ENCODE results near the gene NKAPD1. TPM values are rescaled to one million over a fixed set of nuclear protein-coding genes. Genes with fewer than 3 reads are reported as not detected.
A peak's percentile ranks its signal among the peaks of the same experiment; 100 is the strongest.
"Not testable (repeated sequence)": the region's sequence is repeated elsewhere in the genome, so short reads cannot be mapped to it uniquely, and the experiment has no call there.

Gene NKAPD1
- total and polyA plus RNA-seq, 2 donors: 23.3 to 27.0 TPM

DNA sequence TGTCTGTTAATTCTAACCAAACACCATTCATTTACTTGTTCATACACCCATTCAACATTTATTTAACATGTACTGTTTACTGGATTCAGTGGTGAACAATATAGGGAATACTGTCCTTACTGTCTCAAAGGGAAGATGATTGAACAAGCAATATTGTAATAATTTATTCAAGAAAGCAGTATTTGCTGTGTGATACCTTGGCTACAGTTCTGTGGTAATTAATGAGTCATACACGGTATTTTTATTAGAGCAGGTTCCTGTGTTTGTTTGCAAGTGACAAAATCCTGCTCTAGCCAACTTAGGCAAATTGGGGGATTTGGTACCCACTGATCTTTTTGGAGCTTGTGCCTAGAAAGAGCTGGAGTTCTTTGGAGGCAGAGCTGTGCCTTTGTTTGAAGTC is 16.0 kb upstream of the NKAPD1 start:
- H3K4me1 ChIP-seq (ENCODE audit: control insufficient read depth in 2 of 2, insufficient read depth in 2 of 2, low read length in 2 of 2): no peaks in the 10 kb centered on the region
- DNase-seq (ENCODE audit: low read depth in 6 of 9, low spot score in 9 of 9): no peak
- no peak overlapping the region for H3K4me3 ChIP-seq (ENCODE audit: low read length in 2 of 2)
- H3K36me3 ChIP-seq (ENCODE audit: control insufficient read depth in 2 of 2, insufficient read depth in 2 of 2, low read length in 1 of 2): peaks cover 19 to 43% of the 10 kb centered on the region in 2 donors
- no peaks in the 10 kb centered on the region for H3K27me3 ChIP-seq (ENCODE audit: control insufficient read depth in 2 of 2, insufficient read depth in 1 of 2, low read length in 1 of 2)
- WGBS: 93% methylated on average over 1 of the region's 1 CpG
- H3K27ac ChIP-seq (ENCODE audit: low read depth in 1 of 2, low read length in 1 of 2): no peak overlapping the region
- H3K9me3 ChIP-seq (ENCODE audit: control insufficient read depth in 2 of 2, insufficient read depth in 1 of 2, low read length in 1 of 2): no peaks in the 10 kb centered on the region

DNA sequence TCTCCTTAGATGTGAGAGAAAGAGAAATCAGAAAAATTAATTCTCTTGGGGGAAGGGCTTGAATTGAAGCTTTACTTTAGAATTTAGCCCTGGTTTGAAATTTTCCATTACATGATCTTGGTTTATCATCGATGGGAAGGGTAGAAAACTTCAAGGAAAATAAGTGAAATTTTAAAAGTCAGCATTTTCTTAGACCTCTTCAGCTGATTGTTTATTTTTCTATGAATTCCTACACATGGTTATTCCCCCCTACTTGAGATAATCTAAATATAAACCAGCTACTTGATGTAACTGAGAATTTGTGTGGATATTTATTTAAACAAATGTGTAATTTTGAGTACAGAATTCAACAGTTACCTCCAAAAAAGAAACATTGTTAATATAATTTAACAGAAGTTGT is 11.2 kb upstream of the NKAPD1 start:
- no peaks in the 10 kb centered on the region for H3K4me1 ChIP-seq (ENCODE audit: control insufficient read depth in 2 of 2, insufficient read depth in 2 of 2, low read length in 2 of 2)

GRCh38 chr11:112082729-112083128 is 8.6 kb downstream of the NKAPD1 start:
- no peaks in the 10 kb centered on the region for H3K9me3 ChIP-seq (ENCODE audit: control insufficient read depth in 2 of 2, insufficient read depth in 1 of 2, low read length in 1 of 2)
- 96% methylated on average over 4 of the region's 4 CpGs for WGBS
- no peak overlapping the region for H3K27ac ChIP-seq (ENCODE audit: low read depth in 1 of 2, low read length in 1 of 2)
- no peak for DNase-seq (ENCODE audit: low read depth in 6 of 9, low spot score in 9 of 9)
- peaks cover 26 to 69% of the 10 kb centered on the region in 2 donors for H3K36me3 ChIP-seq (ENCODE audit: control insufficient read depth in 2 of 2, insufficient read depth in 2 of 2, low read length in 1 of 2)
- H3K4me1 ChIP-seq (ENCODE audit: control insufficient read depth in 2 of 2, insufficient read depth in 2 of 2, low read length in 2 of 2): peaks cover 11 to 12% of the 10 kb centered on the region in 2 donors
- no peak overlapping the region for H3K4me3 ChIP-seq (ENCODE audit: low read length in 2 of 2)
- no peaks in the 10 kb centered on the region for H3K27me3 ChIP-seq (ENCODE audit: control insufficient read depth in 2 of 2, insufficient read depth in 1 of 2, low read length in 1 of 2)

More for the DNA sequence above, 11.2 kb upstream of the NKAPD1 start:
- Histone ChIP-seq H3K27ac (ENCODE audit: low read depth in 1 of 2, low read length in 1 of 2) (no peak overlapping the region), H3K36me3 (ENCODE audit: control insufficient read depth in 2 of 2, insufficient read depth in 2 of 2, low read length in 1 of 2) (peaks cover 16 to 28% of the 10 kb centered on the region in 2 donors), H3K9me3 (ENCODE audit: control insufficient read depth in 2 of 2, insufficient read depth in 1 of 2, low read length in 1 of 2) (no peaks in the 10 kb centered on the region), H3K4me3 (ENCODE audit: low read length in 2 of 2) (no peak overlapping the region), H3K27me3 (ENCODE audit: control insufficient read depth in 2 of 2, insufficient read depth in 1 of 2, low read length in 1 of 2) (no peaks in the 10 kb centered on the region)
- DNase-seq (ENCODE audit: low read depth in 6 of 9, low spot score in 9 of 9): no peak
- WGBS: 98% methylated on average over 1 of the region's 1 CpG

DNA sequence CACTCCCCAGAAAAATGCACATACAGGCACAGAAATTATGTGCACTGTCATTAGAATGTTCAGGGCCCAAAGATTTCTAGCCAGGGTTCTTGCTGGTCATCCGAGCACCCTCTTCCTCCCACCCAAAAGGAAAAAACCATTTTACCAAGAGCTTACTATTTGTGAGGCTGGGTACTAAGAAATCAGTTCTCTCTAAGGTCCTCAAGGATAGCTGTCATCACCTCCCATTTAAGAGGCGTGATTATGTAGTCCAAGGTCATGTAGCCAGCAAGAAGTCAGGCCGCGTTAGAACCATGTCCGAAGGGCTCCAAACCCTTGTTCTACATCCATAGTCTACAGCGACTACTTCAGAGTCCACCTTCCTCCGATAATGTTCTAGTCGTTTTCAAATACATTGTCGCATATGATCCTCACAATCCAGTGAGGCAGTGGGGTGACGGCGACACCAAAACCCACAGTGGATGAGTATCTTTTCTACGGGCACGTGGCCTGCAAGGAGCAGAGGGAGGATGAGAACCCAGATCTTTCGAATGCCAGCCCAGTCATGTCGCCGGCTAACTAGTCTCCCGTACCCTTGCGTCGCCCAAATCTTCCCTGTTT is 11.8 kb downstream of the NKAPD1 start:
- H3K36me3 ChIP-seq (ENCODE audit: control insufficient read depth in 2 of 2, insufficient read depth in 2 of 2, low read length in 1 of 2): peaks cover 14 to 69% of the 10 kb centered on the region in 2 donors
- peaks cover 14 to 15% of the 10 kb centered on the region in 2 donors for H3K4me1 ChIP-seq (ENCODE audit: control insufficient read depth in 2 of 2, insufficient read depth in 2 of 2, low read length in 2 of 2)
- WGBS: 10% methylated on average over 19 of the region's 19 CpGs
- DNase-seq (ENCODE audit: low read depth in 6 of 9, low spot score in 9 of 9): peak in 1 of 9 donors; percentile 14
- H3K27ac ChIP-seq (ENCODE audit: low read depth in 1 of 2, low read length in 1 of 2): peak overlapping the region; percentile 81 to 83
- no peaks in the 10 kb centered on the region for H3K9me3 ChIP-seq (ENCODE audit: control insufficient read depth in 2 of 2, insufficient read depth in 1 of 2, low read length in 1 of 2)
- no peaks in the 10 kb centered on the region for H3K27me3 ChIP-seq (ENCODE audit: control insufficient read depth in 2 of 2, insufficient read depth in 1 of 2, low read length in 1 of 2)
- H3K4me3 ChIP-seq (ENCODE audit: low read length in 2 of 2): peak overlapping the region; percentile 95

- Histone ChIP-seq H3K27ac (ENCODE audit: low read depth in 1 of 2, low read length in 1 of 2) (peak within 1 kb of the TSS; percentile 81 to 83), H3K9me3 (ENCODE audit: control insufficient read depth in 2 of 2, insufficient read depth in 1 of 2, low read length in 1 of 2) (no peaks in the 10 kb centered on the region), H3K4me1 (ENCODE audit: control insufficient read depth in 2 of 2, insufficient read depth in 2 of 2, low read length in 2 of 2) (peaks cover 14 to 15% of the 10 kb centered on the region in 2 donors), H3K27me3 (ENCODE audit: control insufficient read depth in 2 of 2, insufficient read depth in 1 of 2, low read length in 1 of 2) (no peaks in the 10 kb centered on the region), H3K4me3 (ENCODE audit: low read length in 2 of 2) (peak within 1 kb of the TSS; percentile 95), H3K36me3 (ENCODE audit: control insufficient read depth in 2 of 2, insufficient read depth in 2 of 2, low read length in 1 of 2) (peaks cover 20 to 72% of the 10 kb centered on the region in 2 donors)
- peak; percentile 93 to 98 (median 95) for DNase-seq (ENCODE audit: low read depth in 6 of 9, low spot score in 9 of 9)
- under 1% methylated on average over 45 of the region's 45 CpGs for WGBS
Measured at GRCh38 chr11:112086422-112087191, 12.5 kb downstream of the NKAPD1 start, which contains the start of the genes SDHD and TIMM8B. Gene SDHD (plus strand): TSS chr11:112086873. CDS start chr11:112086908, 35 bp downstream. Gene TIMM8B (minus strand): TSS chr11:112086756. CDS start chr11:112086723, 33 bp downstream.

- Histone ChIP-seq H3K9me3 (ENCODE audit: control insufficient read depth in 2 of 2, insufficient read depth in 1 of 2, low read length in 1 of 2) (no peaks in the 10 kb centered on the region), H3K27me3 (ENCODE audit: control insufficient read depth in 2 of 2, insufficient read depth in 1 of 2, low read length in 1 of 2) (no peaks in the 10 kb centered on the region), H3K4me3 (ENCODE audit: low read length in 2 of 2) (peak overlapping the region; percentile 95), H3K27ac (ENCODE audit: low read depth in 1 of 2, low read length in 1 of 2) (no peak overlapping the region), H3K36me3 (ENCODE audit: control insufficient read depth in 2 of 2, insufficient read depth in 2 of 2, low read length in 1 of 2) (peaks cover 26 to 73% of the 10 kb centered on the region in 2 donors), H3K4me1 (ENCODE audit: control insufficient read depth in 2 of 2, insufficient read depth in 2 of 2, low read length in 2 of 2) (peaks cover 14 to 15% of the 10 kb centered on the region in 2 donors)
- DNase-seq (ENCODE audit: low read depth in 6 of 9, low spot score in 9 of 9): no peak
- 26% methylated on average over 10 of the region's 10 CpGs for WGBS
Measured at GRCh38 chr11:112087212-112087611, 13.1 kb downstream of the NKAPD1 start.

GRCh38 chr11:112095302-112095701 is 21.2 kb downstream of the NKAPD1 start:
- over 99% methylated on average over 2 of the region's 2 CpGs for WGBS
- H3K9me3 ChIP-seq (ENCODE audit: control insufficient read depth in 2 of 2, insufficient read depth in 1 of 2, low read length in 1 of 2); H3K4me1 ChIP-seq (ENCODE audit: control insufficient read depth in 2 of 2, insufficient read depth in 2 of 2, low read length in 2 of 2); H3K4me3 ChIP-seq (ENCODE audit: low read length in 2 of 2); H3K27ac ChIP-seq (ENCODE audit: low read depth in 1 of 2, low read length in 1 of 2); DNase-seq (ENCODE audit: low read depth in 6 of 9, low spot score in 9 of 9); H3K27me3 ChIP-seq (ENCODE audit: control insufficient read depth in 2 of 2, insufficient read depth in 1 of 2, low read length in 1 of 2): not testable (repeated sequence)
- peaks cover 29 to 46% of the 10 kb centered on the region in 2 donors for H3K36me3 ChIP-seq (ENCODE audit: control insufficient read depth in 2 of 2, insufficient read depth in 2 of 2, low read length in 1 of 2)

- Histone ChIP-seq H3K4me3 (ENCODE audit: low read length in 2 of 2) (no peak overlapping the region), H3K4me1 (ENCODE audit: control insufficient read depth in 2 of 2, insufficient read depth in 2 of 2, low read length in 2 of 2) (no peaks in the 10 kb centered on the region), H3K27ac (ENCODE audit: low read depth in 1 of 2, low read length in 1 of 2) (no peak overlapping the region), H3K9me3 (ENCODE audit: control insufficient read depth in 2 of 2, insufficient read depth in 1 of 2, low read length in 1 of 2) (no peaks in the 10 kb centered on the region), H3K36me3 (ENCODE audit: control insufficient read depth in 2 of 2, insufficient read depth in 2 of 2, low read length in 1 of 2) (peaks cover 22 to 37% of the 10 kb centered on the region in 2 donors), H3K27me3 (ENCODE audit: control insufficient read depth in 2 of 2, insufficient read depth in 1 of 2, low read length in 1 of 2) (no peaks in the 10 kb centered on the region)
- DNase-seq (ENCODE audit: low read depth in 6 of 9, low spot score in 9 of 9): no peak
Measured at GRCh38 chr11:112096194-112096593, 22.1 kb downstream of the NKAPD1 start.

Data from thymus (tissue), 11 donors.